COLO829 (cell line): ENCODE data around the gene ELP1.

Experiments
- DNase-seq: peaks from one replicate; pipeline ENCODE4 v3.0.0; 2012; ENCODE audit warnings: low spot score

Gene ELP1

GRCh38 chr9:108883085-108883484 lies 50.8 kb downstream of the ELP1 start:
- DNase-seq = no peak

DNA sequence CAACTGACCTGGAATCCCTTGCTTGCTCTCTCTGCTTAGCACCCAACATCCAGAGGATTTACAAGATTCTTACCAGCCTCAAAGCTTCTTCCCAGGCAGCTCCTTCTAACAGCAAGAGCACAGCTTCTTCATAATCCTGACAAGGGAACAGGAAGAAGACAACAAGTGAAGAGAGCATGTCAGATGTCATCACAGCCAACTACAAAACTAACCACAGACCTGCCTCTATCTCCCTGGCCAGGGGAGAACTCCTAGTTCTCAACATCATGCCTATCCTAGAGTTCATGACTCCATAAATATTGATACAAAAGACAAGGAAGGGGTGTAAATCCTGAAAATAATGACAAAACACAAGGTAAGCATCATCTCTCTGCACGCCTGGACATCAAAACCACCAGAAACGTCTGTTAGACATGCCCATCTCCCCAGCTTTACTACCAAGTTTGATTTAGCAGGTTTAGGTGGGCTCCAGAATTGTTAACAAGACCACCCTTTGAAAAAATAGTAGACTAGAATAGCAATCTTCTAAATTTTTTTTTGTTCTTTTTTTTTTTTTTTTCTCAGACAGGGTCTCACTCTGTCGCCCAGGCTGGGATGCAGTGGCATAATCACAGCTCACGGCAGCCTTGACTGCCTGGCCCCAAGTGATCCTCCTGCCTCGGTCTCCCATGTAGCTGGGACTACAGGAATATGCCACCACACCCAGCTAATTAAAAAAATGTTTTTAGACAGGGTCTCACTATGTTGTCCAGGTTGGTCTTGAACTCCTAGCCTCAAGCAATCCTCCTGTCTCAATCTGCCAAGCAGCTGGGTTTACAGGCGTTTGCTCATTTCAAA lies 51.7 kb downstream of the ELP1 start:
- no peak for DNase-seq

DNA sequence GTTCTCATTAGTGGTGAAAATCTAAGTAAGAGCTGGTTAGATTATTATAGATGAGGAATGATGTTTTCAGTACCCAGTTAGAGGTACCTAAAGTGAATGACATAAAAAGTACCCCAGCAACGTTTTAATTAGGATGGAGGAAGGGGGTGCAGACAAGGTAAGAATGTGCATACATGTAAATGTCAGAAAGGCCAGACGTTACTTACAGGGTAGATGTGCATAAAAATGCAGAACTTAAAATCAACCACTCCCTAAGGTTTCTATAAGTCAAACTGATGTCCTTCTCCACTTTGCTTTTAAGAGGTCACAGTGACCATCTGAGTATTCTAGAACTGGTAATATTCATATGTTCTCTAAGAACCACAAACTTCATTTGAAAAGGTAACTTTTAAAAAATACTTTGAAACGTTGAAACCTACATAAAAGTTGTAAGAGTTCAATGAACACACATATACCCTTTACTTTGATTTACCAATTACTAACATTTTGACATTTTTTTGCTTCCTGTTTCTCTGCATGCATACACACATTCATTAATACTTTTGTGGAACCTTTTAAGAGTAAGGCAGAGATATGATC lies 53.1 kb downstream of the ELP1 start:
- DNase-seq = no peak

DNA sequence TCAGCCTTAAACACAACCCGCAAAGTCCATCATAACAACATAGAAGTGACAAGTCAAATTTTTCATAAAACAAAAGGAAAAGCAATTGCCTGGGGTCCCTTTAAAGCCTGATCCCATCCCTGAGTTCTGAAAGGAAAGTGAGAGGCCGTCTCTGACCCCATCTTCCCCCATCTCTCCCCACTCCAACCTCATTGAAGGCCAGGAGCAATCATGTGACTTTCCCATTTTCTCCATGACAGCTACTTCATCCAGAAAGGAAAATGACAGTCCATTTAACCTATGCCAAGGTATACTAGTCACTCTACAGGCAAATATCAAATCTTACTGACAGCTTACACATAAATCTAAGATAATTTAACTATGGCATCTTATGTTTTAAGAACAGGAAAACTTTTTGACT lies 56.4 kb downstream of the ELP1 start:
- no peak for DNase-seq

DNA sequence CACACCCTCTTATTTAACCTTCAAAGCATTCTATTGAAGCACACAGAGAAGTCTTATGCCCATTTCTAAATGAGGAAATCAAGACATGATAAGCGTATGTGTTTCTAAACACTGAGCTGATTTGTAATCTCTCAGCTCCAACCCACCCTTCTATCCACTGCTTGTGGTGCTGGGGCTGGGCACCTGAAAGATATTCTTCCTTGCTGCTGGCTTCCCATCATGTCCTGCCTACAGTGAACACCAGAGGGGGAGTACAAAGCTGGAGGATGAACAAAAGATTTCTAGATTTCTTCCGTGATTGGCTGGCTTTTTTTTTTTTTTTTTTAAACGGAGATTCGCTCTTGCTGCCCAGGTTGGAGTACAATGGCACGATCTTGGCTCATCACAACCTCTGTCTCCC lies 57.5 kb downstream of the ELP1 start:
- DNase-seq = no peak

GRCh38 chr9:108874058-108874788 lies 59.7 kb downstream of the ELP1 start:
- DNase-seq = no peak

- DNase-seq = no peak
These were observed 64.7 kb downstream of the ELP1 start for GRCh38 chr9:108869092-108869725.

DNA sequence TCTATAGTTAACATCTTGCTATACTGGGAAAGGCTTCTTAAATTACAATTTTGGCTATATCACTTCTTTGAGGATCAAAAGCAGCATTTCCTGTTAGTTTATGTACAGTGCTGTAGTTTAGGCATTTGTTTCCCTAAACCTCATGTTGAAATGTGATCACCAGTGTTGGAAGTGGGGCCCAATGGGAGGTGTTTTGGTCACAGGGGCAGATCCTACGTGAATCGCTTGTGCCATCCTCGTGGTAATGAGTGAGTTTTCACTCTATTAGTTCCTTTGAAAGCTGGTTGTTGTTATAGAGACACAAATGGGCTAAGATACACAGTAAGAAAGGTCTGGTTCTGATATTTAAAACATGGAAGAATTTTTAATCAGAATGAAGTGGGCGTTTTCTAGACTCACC lies 66.1 kb downstream of the ELP1 start:
- DNase-seq = no peak

GRCh38 chr9:108867116-108867515 lies 66.8 kb downstream of the ELP1 start:
- DNase-seq = no peak

DNA sequence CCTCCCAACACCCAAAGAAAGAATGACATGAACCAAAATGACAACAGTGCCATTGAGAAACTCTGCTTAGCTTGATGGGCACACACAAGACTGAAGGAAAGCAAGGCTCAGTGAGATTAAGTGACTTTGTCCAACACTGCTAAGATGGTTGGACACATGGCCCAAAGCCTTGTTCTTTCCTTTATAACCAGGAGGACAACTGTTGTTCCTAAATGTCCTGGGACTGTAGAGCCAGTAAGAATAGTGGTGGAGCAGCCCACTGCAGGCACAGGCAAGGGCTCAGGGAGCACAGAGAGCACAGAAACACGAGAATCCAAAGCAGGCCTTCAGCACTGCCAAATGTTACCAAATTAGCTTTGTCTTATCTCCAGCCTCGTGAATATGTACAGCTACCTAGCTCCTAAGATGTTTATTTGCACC lies 67.9 kb downstream of the ELP1 start:
- no peak for DNase-seq

DNA sequence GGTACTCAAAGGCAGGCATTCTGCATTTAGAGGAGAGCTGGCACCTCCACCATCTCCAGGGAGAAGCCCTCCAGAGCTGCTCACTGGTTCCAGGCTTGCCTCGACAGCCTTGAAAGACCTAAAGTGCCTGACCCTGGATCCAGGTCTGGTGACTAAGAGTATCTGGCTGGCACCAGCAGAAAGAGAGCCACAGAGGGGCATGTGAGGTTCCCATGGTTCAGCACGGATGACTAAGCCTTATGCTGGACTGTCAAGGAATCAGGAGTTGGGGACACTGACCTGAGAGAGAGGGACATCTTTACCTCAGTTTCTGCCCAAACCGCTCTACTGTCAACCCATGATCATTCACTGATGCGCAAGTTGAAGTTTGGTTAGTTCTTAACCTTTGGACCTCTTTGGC lies 68.9 kb downstream of the ELP1 start:
- DNase-seq = no peak

DNA sequence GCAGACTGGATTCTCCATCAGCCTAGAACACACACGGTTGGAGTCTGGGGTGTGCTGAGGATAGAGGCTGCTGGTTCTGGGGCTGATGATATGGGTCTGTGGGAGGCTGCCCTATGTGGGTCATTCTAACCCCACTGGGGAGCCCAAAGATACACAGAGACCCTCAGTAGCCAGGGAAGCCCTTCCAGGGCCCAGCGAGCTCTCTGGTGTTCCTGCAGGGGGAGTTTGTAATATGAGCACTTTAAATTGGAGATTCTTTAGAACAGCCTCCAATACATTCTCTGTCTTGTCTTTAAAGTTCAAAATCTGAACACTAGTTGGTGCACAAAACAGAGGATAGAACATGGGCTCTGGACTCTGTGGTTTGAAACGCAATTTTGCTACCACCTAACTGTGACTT lies 69.5 kb downstream of the ELP1 start:
- no peak for DNase-seq

DNA sequence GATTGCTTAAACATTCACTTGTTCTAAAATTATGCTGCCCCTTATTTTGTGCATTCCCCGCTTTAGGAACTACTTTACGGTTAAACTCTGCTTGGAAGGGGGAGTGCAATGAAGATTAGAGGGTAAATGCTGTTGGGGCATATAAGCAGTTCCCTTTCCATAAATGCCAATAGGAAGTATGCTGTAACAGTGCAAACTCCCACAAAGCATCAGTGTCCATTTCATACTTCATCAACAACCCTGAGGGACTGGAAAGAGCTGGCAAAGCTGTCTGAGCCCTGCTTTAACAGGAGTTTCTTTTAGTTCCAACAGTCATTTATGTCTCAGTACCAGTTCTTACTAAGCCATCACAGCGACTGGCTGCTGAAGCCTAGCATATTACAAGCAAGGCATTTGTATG lies 70.0 kb downstream of the ELP1 start:
- no peak for DNase-seq

DNA sequence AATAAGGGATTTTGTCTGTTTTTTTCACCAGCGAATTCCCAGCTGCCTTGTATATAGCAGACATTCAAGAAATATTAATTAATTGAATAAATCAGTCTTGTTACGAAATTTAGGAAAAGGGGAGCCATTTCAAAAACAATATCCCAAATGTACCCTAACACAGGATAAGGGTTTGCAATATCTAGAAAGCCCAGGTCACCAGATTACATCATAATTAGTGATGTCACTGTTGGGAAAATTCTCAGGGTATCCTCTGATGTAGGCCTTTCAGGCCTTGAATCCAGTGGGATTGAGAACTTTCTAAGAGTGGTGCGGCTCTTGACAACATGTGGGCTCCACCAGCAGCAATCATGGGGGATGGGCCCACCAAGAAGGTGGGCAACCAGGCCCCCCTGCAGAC lies 71.9 kb downstream of the ELP1 start, which contains the start of gene ACTL7A:
Gene ACTL7A, plus strand, starts transcription at position 270 of the 400 bp plus-strand sequence. Its CDS starts 57 bp downstream, at position 327.
- DNase-seq = no peak

DNA sequence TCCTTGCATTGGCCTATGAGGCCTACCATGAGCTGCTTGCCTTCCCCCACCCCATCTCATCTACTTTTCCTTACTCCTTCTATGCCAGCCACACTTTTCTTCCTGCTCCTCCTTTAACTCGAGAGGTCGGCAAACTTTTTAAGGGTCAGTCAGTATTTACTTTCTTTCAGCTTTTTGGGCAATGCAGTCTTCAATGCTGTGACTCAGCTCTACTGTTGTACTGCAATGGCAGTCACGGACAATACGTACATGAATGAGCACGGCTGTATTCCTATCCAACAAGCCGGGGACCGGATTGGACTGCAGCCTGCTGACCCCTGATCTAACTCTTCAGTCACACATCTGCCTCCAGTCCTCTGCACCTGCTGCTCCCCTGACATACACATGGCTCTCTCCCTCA lies 72.5 kb downstream of the ELP1 start:
- DNase-seq = no peak

DNA sequence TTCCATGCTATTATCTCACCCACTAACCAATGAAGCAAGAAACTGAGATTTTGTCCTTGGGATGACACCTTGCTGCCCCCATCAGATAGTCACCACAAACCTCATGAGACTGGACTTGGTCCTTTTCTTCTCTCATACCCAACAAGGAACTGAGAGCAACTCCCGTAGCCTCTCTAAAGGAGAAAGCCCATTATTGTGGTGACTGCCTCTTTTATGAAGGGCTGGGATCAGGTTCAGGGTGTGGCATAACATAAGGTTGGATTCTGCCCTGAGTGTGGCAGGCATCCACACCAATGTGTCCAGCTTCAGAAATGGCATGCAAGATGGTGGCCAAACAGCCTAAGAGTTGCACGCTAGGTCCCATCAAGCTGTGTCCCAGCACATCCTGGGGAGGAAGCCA lies 73.2 kb downstream of the ELP1 start:
- no peak for DNase-seq

- no peak for DNase-seq
These were observed 73.6 kb downstream of the ELP1 start for GRCh38 chr9:108860354-108860753.

DNA sequence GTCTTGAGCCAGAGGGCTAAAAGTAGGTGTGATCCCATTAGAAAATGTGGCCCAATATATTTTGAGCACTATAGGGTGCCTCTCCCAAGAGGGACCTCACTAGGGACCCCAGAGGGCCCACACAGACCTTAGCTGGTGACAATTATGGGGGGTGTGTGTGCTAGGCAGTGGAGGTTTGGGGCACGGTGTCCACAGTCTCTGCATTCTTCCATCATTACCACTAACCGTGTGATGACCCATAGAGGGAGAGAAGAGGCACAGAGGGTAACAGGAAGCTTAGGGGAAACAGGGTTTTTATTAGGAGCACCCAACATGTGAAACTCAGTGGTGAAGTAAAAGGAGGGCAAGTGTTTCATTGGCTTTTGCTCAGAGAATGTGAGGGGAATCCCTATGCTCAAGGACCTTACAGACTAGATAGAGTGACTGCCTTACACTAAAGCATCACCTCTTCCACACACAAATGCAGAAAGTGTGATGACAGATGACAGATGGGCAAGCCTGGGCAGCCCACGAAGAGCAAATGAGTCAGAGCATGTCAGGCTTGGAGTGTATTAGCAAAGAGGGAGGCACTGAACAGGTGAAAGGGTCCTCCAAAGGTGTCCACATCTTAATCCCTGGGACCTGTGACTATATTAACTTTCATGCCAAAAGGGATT lies 74.3 kb downstream of the ELP1 start:
- DNase-seq = no peak

DNA sequence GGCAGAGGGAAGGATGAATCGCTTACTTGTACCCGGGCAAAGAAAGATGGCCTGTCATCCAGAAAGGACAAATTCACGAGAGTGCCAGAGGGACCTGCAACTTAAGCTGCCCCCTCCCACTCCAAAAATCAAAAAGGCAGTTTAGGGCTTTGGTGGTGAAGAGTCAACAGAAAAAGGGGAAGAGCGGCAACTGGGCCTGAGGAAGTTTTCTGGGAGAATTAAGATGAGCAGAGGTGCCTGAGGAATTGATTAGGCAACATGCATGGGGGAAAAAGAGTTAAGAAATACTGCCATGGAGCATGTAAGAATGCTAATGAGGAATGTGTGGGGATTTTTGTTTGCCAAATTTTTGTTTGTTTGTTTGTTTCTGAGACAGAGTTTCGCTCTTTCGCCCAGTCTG lies 76.4 kb downstream of the ELP1 start:
- no peak for DNase-seq

DNA sequence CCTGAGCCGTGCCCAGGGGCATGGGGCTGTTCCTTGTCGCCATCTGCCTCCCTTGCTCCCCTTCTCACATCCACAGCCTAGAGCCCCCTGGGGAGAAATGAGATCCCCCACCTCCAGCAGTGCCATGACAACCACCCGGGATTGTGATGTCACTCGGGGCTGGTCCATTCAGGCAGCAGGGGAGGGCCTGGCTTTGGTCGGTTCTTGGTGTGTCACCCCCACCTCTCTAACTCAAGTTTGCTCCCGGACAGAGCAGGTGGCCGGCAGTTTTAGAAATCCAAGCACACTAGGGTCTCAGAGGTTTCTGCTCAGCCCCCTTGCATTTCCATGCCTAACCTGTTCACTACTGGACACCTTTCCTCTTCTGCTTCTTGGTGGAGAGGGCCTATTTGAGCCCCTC lies 78.0 kb downstream of the ELP1 start, which contains the start of gene ACTL7B:
Gene ACTL7B, minus strand, starts transcription at position 99 of the 400 bp plus-strand sequence. Its CDS starts 56 bp downstream, at position 43.
- DNase-seq = no peak

DNA sequence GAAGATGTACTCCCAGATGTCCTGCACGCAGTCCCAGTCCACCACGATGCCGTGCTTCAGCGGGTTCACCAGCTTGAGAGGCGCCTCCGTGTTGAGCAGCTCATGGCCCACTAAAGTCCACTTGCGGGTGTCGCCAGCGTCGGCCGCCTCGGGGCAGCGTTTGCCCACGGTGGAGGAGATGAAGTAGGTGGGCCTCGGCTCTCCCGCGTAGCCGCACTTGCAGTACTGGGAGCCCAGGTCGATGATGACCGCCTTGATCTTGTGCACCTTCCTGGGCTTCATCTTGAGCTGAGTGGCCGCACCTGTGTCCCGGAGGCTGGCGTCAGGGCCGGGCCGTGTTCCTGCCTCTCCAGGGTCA lies 78.4 kb downstream of the ELP1 start:
- DNase-seq = no peak
